HepG2 (cell line): ENCODE data around the gene C2orf92. TPM values are rescaled to one million over a fixed set of nuclear protein-coding genes. Genes with fewer than 3 reads are reported as not detected.

Experiments
- CTCF ChIP-seq: sonication (generic); formaldehyde crosslinking; IDR thresholded peaks from 2 replicates; pipeline ENCODE4 v1.5.0; 2020; ENCODE audit warnings: mild to moderate bottlenecking, missing genetic modification reagents, moderate library complexity
- ELF1 ChIP-seq: sonication (generic); formaldehyde crosslinking; IDR thresholded peaks from 2 replicates; pipeline ENCODE4 v1.4.0; 2020; ENCODE audit warnings: missing genetic modification reagents
- FOXK1 ChIP-seq: sonication (generic); formaldehyde crosslinking; IDR thresholded peaks from 2 replicates; pipeline ENCODE4 v1.4.0; 2020; ENCODE audit warnings: low read depth, missing genetic modification reagents, borderline replicate concordance
- HIVEP1 ChIP-seq: sonication (generic); formaldehyde crosslinking; IDR thresholded peaks from 2 replicates; pipeline ENCODE4 v1.4.0; 2020; ENCODE audit warnings: mild to moderate bottlenecking, missing genetic modification reagents
- KDM2A ChIP-seq: sonication (generic); formaldehyde crosslinking; IDR thresholded peaks from 2 replicates; pipeline ENCODE4 v1.4.0; 2020; ENCODE audit warnings: low read depth, missing genetic modification reagents, borderline replicate concordance
- KLF16 ChIP-seq, 2 experiments: sonication (generic) in 1 of 2; formaldehyde crosslinking in 1 of 2; IDR thresholded peaks; 2 replicates each; pipeline versions ENCODE4 v1.6.1 to v1.8.0; 2016 to 2023; ENCODE audit warnings: missing genetic modification reagents in 2 of 2, missing compliant biosample characterization in 1 of 2
- MTERF4 ChIP-seq: sonication (generic); formaldehyde crosslinking; IDR thresholded peaks from 2 replicates; pipeline ENCODE4 v1.8.0; 2023; ENCODE audit warnings: mild to moderate bottlenecking, missing genetic modification reagents
- MYPOP ChIP-seq: sonication (generic); formaldehyde crosslinking; IDR thresholded peaks from 2 replicates; pipeline ENCODE4 v1.8.1; 2023; ENCODE audit warnings: mild to moderate bottlenecking, moderate library complexity, missing genetic modification reagents
- PITX1 ChIP-seq: sonication (generic); formaldehyde crosslinking; IDR thresholded peaks from 2 replicates; pipeline ENCODE4 v1.5.1; 2020; ENCODE audit warnings: mild to moderate bottlenecking, missing genetic modification reagents
- PRPF4 ChIP-seq: fragments of 200-400 bp; formaldehyde crosslinking; IDR thresholded peaks from 2 replicates; pipeline ENCODE4 v1.6.1; 2016; ENCODE audit warnings: low read length, low read depth; ENCODE audit not compliant: poor library complexity, severe bottlenecking
- RARG ChIP-seq: sonication (generic); formaldehyde crosslinking; IDR thresholded peaks from 2 replicates; pipeline ENCODE4 v1.4.0; 2020; ENCODE audit warnings: low read depth, mild to moderate bottlenecking, missing genetic modification reagents
- U2AF2 ChIP-seq: fragments of 200-400 bp; formaldehyde crosslinking; IDR thresholded peaks from 2 replicates; pipeline ENCODE4 v1.6.1; 2017; ENCODE audit warnings: low read depth, mild to moderate bottlenecking, low read length
- ZKSCAN1 ChIP-seq: fragments of 150-350 bp; IDR thresholded peaks from 2 replicates; pipeline ENCODE4 v1.6.1; 2014; ENCODE audit warnings: low read length
- ZNF501 ChIP-seq: sonication (generic); formaldehyde crosslinking; IDR thresholded peaks from 2 replicates; pipeline ENCODE4 v1.5.1; 2020; ENCODE audit warnings: mild to moderate bottlenecking, moderate library complexity, missing genetic modification reagents
- ZNF761 ChIP-seq: sonication (generic); formaldehyde crosslinking; conservative IDR thresholded peaks from 2 replicates; pipeline ENCODE4 v1.4.0; 2020; ENCODE audit warnings: mild to moderate bottlenecking, missing genetic modification reagents
- ZNF850 ChIP-seq: sonication (generic); formaldehyde crosslinking; conservative IDR thresholded peaks from 2 replicates; pipeline ENCODE4 v1.9.0; 2021; ENCODE audit warnings: mild to moderate bottlenecking, missing genetic modification reagents
- polyA plus RNA-seq, 8 experiments: library from polyadenylated mRNA; depleted of rRNA in 3 of 8; stranded (reverse) in 7 of 8; unstranded in 1 of 8; fragments of >200 nt; fragmentation: Illumina TruSeq in 4 of 8; extraction: Trizol in 4 of 8; gene quantifications; 2 replicates each; pipeline versions ENCODE4 v1.2.1 to v1.2.3, GENCODE V29; 2011 to 2016; ENCODE audit warnings: low read depth in 4 of 8, missing spikeins in 1 of 8, mixed read lengths in 1 of 8; ENCODE audit not compliant: insufficient read depth in 1 of 8
- total RNA-seq, 5 experiments: library from RNA; depleted of rRNA; stranded (reverse); fragments of >200 nt; fragmentation: Illumina TruSeq; extraction: Trizol; gene quantifications; 2 replicates each; pipeline ENCODE4 v1.2.3, GENCODE V29; 2016; ENCODE audit warnings: low read depth in 1 of 5
- TF ChIP-seq, protein P1 (sequence below): sonication (generic); formaldehyde crosslinking; IDR thresholded peaks from 2 replicates; pipeline ENCODE4 v1.5.0; 2020; ENCODE audit warnings: mild to moderate bottlenecking, missing genetic modification reagents, borderline replicate concordance
- TF ChIP-seq, protein P2 (sequence below): sonication (generic); formaldehyde crosslinking; IDR thresholded peaks from 2 replicates; pipeline ENCODE4 v1.4.0; 2020; ENCODE audit warnings: missing genetic modification reagents

C2orf92 gene
- total and polyA plus RNA-seq, 2 of the 13 experiments (the other 11 are each of a cell fraction or from before 2014, with no cell fraction given), result 4.9 to 5.0 TPM

DNA sequence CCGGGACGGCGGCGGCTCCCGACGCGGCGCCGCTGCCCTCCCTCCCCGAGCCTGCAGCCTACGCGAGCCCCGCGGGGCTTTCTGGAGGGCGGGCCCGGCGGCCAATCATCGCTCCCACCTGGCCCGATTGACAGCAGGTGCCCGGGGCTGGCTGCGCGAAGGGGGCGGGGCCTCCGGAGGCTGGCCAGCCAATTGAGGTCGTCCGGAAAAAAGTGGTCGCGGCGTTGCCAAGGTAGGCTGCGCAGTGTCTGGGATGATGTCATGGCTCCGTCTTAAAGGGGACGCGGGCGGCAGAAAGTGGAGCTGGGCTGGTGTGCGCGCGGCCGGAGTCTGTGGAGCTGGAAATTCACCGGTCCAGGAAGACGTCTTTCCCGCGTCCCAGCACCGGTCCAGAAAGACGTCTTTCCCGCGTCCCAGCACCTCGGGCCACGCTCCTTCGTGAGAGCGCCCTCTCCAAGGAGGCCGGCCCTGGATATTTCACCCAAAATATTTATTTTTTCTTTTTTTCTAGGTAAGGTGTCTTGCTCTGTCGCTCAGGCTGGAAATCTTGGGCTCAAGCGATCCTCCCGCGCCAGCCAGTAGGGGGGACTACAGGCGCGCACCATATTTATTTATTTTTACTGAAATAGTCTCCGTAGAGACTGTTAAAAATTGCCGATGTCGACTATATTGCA, 5.4 kb upstream of the C2orf92 start, which contains the start of gene ACTR1B (continued):
- TF ChIP-seq, protein P1, sequence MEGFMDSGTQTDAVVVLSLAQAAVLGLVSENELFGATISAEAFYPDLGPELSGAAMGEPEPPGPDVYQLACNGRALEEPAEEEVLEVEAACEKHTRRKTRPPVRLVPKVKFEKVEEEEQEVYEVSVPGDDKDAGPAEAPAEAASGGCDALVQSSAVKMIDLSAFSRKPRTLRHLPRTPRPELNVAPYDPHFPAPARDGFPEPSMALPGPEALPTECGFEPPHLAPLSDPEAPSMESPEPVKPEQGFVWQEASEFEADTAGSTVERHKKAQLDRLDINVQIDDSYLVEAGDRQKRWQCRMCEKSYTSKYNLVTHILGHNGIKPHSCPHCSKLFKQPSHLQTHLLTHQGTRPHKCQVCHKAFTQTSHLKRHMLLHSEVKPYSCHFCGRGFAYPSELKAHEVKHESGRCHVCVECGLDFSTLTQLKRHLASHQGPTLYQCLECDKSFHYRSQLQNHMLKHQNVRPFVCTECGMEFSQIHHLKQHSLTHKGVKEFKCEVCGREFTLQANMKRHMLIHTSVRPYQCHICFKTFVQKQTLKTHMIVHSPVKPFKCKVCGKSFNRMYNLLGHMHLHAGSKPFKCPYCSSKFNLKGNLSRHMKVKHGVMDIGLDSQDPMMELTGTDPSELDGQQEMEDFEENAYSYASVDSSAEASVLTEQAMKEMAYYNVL (CRISPR knock-in tag), result peak; percentile 63; the same call in 1 of the 2 replicates
- no peak for TF ChIP-seq PRPF4
- no peak for TF ChIP-seq ZNF850 (CRISPR knock-in tag)
- peak; percentile 59; the same call in 1 of the 2 replicates for TF ChIP-seq FOXK1 (CRISPR knock-in tag)
- TF ChIP-seq PITX1 (CRISPR knock-in tag), result no peak
- 0 out of 2 replicates have a peak, but pooled peaks have one; percentile 67 for TF ChIP-seq ZNF761 (CRISPR knock-in tag)
- TF ChIP-seq MTERF4, result 0 out of 2 replicates have a peak, but pooled peaks have one; percentile 63
- no peak for TF ChIP-seq ZKSCAN1
- peak; percentile 36; the same call in 1 of the 2 replicates for TF ChIP-seq ZNF501 (CRISPR knock-in tag)
- no peak for TF ChIP-seq U2AF2
- TF ChIP-seq CTCF (CRISPR knock-in tag), result peak; percentile 52
- TF ChIP-seq HIVEP1, result peak; percentile 75
- TF ChIP-seq KLF16 (CRISPR knock-in tag; IDR thresholded peaks at IDR 0.05), result peak in 1 of 2 experiments; percentile 41; a peak in 1 of 4 replicates
- 0 out of 2 replicates have a peak, but pooled peaks have one; percentile 22 for TF ChIP-seq MYPOP (CRISPR knock-in tag)
- peak; percentile 57; the same call in 1 of the 2 replicates for TF ChIP-seq KDM2A (CRISPR knock-in tag)
- TF ChIP-seq, protein P2, sequence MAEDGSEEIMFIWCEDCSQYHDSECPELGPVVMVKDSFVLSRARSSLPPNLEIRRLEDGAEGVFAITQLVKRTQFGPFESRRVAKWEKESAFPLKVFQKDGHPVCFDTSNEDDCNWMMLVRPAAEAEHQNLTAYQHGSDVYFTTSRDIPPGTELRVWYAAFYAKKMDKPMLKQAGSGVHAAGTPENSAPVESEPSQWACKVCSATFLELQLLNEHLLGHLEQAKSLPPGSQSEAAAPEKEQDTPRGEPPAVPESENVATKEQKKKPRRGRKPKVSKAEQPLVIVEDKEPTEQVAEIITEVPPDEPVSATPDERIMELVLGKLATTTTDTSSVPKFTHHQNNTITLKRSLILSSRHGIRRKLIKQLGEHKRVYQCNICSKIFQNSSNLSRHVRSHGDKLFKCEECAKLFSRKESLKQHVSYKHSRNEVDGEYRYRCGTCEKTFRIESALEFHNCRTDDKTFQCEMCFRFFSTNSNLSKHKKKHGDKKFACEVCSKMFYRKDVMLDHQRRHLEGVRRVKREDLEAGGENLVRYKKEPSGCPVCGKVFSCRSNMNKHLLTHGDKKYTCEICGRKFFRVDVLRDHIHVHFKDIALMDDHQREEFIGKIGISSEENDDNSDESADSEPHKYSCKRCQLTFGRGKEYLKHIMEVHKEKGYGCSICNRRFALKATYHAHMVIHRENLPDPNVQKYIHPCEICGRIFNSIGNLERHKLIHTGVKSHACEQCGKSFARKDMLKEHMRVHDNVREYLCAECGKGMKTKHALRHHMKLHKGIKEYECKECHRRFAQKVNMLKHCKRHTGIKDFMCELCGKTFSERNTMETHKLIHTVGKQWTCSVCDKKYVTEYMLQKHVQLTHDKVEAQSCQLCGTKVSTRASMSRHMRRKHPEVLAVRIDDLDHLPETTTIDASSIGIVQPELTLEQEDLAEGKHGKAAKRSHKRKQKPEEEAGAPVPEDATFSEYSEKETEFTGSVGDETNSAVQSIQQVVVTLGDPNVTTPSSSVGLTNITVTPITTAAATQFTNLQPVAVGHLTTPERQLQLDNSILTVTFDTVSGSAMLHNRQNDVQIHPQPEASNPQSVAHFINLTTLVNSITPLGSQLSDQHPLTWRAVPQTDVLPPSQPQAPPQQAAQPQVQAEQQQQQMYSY (CRISPR knock-in tag), result 0 out of 2 replicates have a peak, but pooled peaks have one; percentile 7
- TF ChIP-seq ELF1 (CRISPR knock-in tag), result peak; percentile 67
- TF ChIP-seq RARG, result 0 out of 2 replicates have a peak, but pooled peaks have one; percentile 47
